Mesendoderm (in vitro differentiated cells): Measurements from ENCODE around the gene TNFRSF9.
"Not testable (repeated sequence)": the region's sequence is repeated elsewhere in the genome, so short reads cannot be mapped to it uniquely, and the experiment has no call there.

Source experiments
- DNase-seq: peaks from one replicate; pipeline ENCODE4 v3.0.0; 2013
- H2AK5ac ChIP-seq: 2 replicates; pipeline ENCODE4 v1.6.1; 2013; ENCODE audit warnings: low read length, inconsistent platforms
- H2BK120ac ChIP-seq: 2 replicates; pipeline ENCODE4 v1.6.1; 2013; ENCODE audit warnings: low read depth, mild to moderate bottlenecking, low read length, moderate library complexity, mixed read lengths
- H2BK15ac ChIP-seq: replicated peaks from 2 replicates; pipeline ENCODE4 v1.6.1; 2013; ENCODE audit warnings: low read depth, mild to moderate bottlenecking, moderate library complexity
- H2BK5ac ChIP-seq: 2 replicates; pipeline ENCODE4 v1.6.1; 2013; ENCODE audit warnings: low read length, inconsistent platforms
- H3K18ac ChIP-seq: 2 replicates; pipeline ENCODE4 v1.6.1; 2013; ENCODE audit warnings: mild to moderate bottlenecking, low read length, mixed read lengths
- H3K23ac ChIP-seq: one replicate; pipeline ENCODE4 v1.6.1; 2013; ENCODE audit warnings: low read length
- H3K27ac ChIP-seq: 2 replicates; pipeline ENCODE4 v1.5.1; 2013; ENCODE audit warnings: low read depth, mild to moderate bottlenecking, inconsistent platforms, low read length, moderate library complexity
- H3K27me3 ChIP-seq: 2 replicates; pipeline ENCODE4 v1.6.1; 2013; ENCODE audit warnings: low read length, control low read depth, mild to moderate bottlenecking, inconsistent platforms; ENCODE audit not compliant: insufficient read depth, poor library complexity
- H3K36me3 ChIP-seq: 2 replicates; pipeline ENCODE4 v1.6.1; 2013; ENCODE audit warnings: low read length, inconsistent platforms; ENCODE audit not compliant: control insufficient read depth, insufficient read depth
- H3K4ac ChIP-seq: one replicate; pipeline ENCODE4 v1.6.1; 2013; ENCODE audit warnings: low read depth, mild to moderate bottlenecking, low read length, moderate library complexity
- H3K4me1 ChIP-seq: 2 replicates; pipeline ENCODE4 v1.6.1; 2013; ENCODE audit warnings: low read depth, low read length, inconsistent platforms; ENCODE audit not compliant: control insufficient read depth
- H3K4me2 ChIP-seq: 2 replicates; pipeline ENCODE4 v1.6.1; 2013; ENCODE audit warnings: low read length
- H3K4me3 ChIP-seq: 2 replicates; pipeline ENCODE4 v1.5.1; 2013; ENCODE audit warnings: mild to moderate bottlenecking, low read length
- H3K56ac ChIP-seq: one replicate; pipeline ENCODE4 v1.6.1; 2013; ENCODE audit warnings: low read length
- H3K79me1 ChIP-seq: 2 replicates; pipeline ENCODE4 v1.6.1; 2013; ENCODE audit warnings: low read length, inconsistent platforms
- H3K79me2 ChIP-seq: 2 replicates; pipeline ENCODE4 v1.6.1; 2013; ENCODE audit warnings: mild to moderate bottlenecking, low read length; ENCODE audit not compliant: control insufficient read depth, insufficient read depth
- H3K9ac ChIP-seq: 2 replicates; pipeline ENCODE4 v1.6.1; 2013; ENCODE audit warnings: low read length, inconsistent platforms
- H4K5ac ChIP-seq: one replicate; pipeline ENCODE4 v1.6.1; 2013; ENCODE audit warnings: low read length
- H4K8ac ChIP-seq: one replicate; pipeline ENCODE4 v1.6.1; 2013; ENCODE audit warnings: low read depth, mild to moderate bottlenecking, control low read depth, low read length, moderate library complexity
- WGBS: extraction: QIAGEN DNeasy Blood & Tissue Kit; methylation state at CpG from one replicate; pipeline ENCODE4 v1.1.7; 2013; ENCODE audit warnings: low lambda C conversion rate, missing lambda C conversion rate; ENCODE audit not compliant: insufficient coverage; ENCODE audit errors: extremely low coverage; 5-methylcytosine and 5-hydroxymethylcytosine counted together

Gene TNFRSF9

GRCh38 chr1:7952791-7953190 lies 12.2 kb upstream of the TNFRSF9 start:
- H3K18ac ChIP-seq, H3K9ac ChIP-seq, H3K4ac ChIP-seq, H3K36me3 ChIP-seq, H3K56ac ChIP-seq, H4K8ac ChIP-seq, H3K79me2 ChIP-seq, H3K27ac ChIP-seq, H2BK120ac ChIP-seq, H3K4me2 ChIP-seq, H2AK5ac ChIP-seq, H3K4me1 ChIP-seq, H2BK5ac ChIP-seq, H2BK15ac ChIP-seq, H3K4me3 ChIP-seq, H3K79me1 ChIP-seq, H3K27me3 ChIP-seq, DNase-seq, H3K23ac ChIP-seq, H4K5ac ChIP-seq: not testable (repeated sequence)
- WGBS, result no CpG with 5 or more reads among the region's 30 CpGs

GRCh38 chr1:7948960-7949359 lies 8.3 kb upstream of the TNFRSF9 start:
- Histone ChIP-seq H3K4me3 (no peak overlapping the region), H3K36me3 (no peaks in the 10 kb centered on the region), H4K5ac (no peak overlapping the region), H3K79me2 (no peaks in the 10 kb centered on the region), H3K4me1 (no peaks in the 10 kb centered on the region), H3K27ac (no peak overlapping the region), H3K18ac (no peak overlapping the region), H3K9ac (no peak overlapping the region), H2BK5ac (no peak overlapping the region), H3K4me2 (no peak overlapping the region), H2AK5ac (no peak overlapping the region), H3K56ac (no peak overlapping the region), H4K8ac (no peak overlapping the region), H2BK15ac (no peak overlapping the region), H3K23ac (no peak overlapping the region), H3K27me3 (no peaks in the 10 kb centered on the region), H3K79me1 (no peaks in the 10 kb centered on the region), H3K4ac (no peak overlapping the region), H2BK120ac (no peak overlapping the region)
- peak; percentile 26 for DNase-seq
- no CpG with 5 or more reads among the region's 5 CpGs for WGBS

- H2BK5ac ChIP-seq, result no peak overlapping the region
- no peak overlapping the region for H3K23ac ChIP-seq
- H4K5ac ChIP-seq, result no peak overlapping the region
- no peak overlapping the region for H2BK120ac ChIP-seq
- H3K36me3 ChIP-seq, result no peaks in the 10 kb centered on the region
- no peaks in the 10 kb centered on the region for H3K4me1 ChIP-seq
- H3K18ac ChIP-seq, result no peak overlapping the region
- no peak overlapping the region for H3K27ac ChIP-seq
- no peak overlapping the region for H3K4me2 ChIP-seq
- H3K79me2 ChIP-seq, result no peaks in the 10 kb centered on the region
- DNase-seq, result no peak
- H3K56ac ChIP-seq, result no peak overlapping the region
- no peak overlapping the region for H3K4ac ChIP-seq
- H3K79me1 ChIP-seq, result no peaks in the 10 kb centered on the region
- peaks cover 3% of the 10 kb centered on the region for H3K27me3 ChIP-seq
- H2BK15ac ChIP-seq, result no peak overlapping the region
- no CpG with 5 or more reads among the region's 2 CpGs for WGBS
- no peak overlapping the region for H2AK5ac ChIP-seq
- H4K8ac ChIP-seq, result no peak overlapping the region
- no peak overlapping the region for H3K9ac ChIP-seq
- no peak overlapping the region for H3K4me3 ChIP-seq
These were observed 2.6 kb upstream of the TNFRSF9 start for GRCh38 chr1:7943251-7943650.

- no CpG with 5 or more reads among the region's 40 CpGs for WGBS
These were observed 1.7 kb upstream of the TNFRSF9 start for GRCh38 chr1:7942214-7942921.

GRCh38 chr1:7941437-7941793 lies 776 bp upstream of the TNFRSF9 start:
- no peak overlapping the region for H3K4me3 ChIP-seq
- H3K4me1 ChIP-seq, result no peaks in the 10 kb centered on the region
- no peak overlapping the region for H3K18ac ChIP-seq
- no peaks in the 10 kb centered on the region for H3K79me2 ChIP-seq
- no peak overlapping the region for H3K9ac ChIP-seq
- no peaks in the 10 kb centered on the region for H3K36me3 ChIP-seq
- DNase-seq, result no peak
- H3K27ac ChIP-seq, result no peak overlapping the region
- no peak overlapping the region for H2BK120ac ChIP-seq
- no peak overlapping the region for H4K5ac ChIP-seq
- no peak overlapping the region for H3K4ac ChIP-seq
- no peak overlapping the region for H4K8ac ChIP-seq
- no peak overlapping the region for H3K4me2 ChIP-seq
- no peak overlapping the region for H2AK5ac ChIP-seq
- H3K79me1 ChIP-seq, result no peaks in the 10 kb centered on the region
- no peak overlapping the region for H2BK5ac ChIP-seq
- H2BK15ac ChIP-seq, result no peak overlapping the region
- no CpG with 5 or more reads among the region's 9 CpGs for WGBS
- no peak overlapping the region for H3K56ac ChIP-seq
- H3K23ac ChIP-seq, result no peak overlapping the region
- H3K27me3 ChIP-seq, result peaks cover 3% of the 10 kb centered on the region

More at GRCh38 chr1:7942214-7942921, 1.7 kb upstream of the TNFRSF9 start:
- Histone ChIP-seq H3K27me3 (peaks cover 3% of the 10 kb centered on the region), H3K4me2 (peak overlapping the region; percentile 18), H4K8ac (no peak overlapping the region), H3K56ac (peak overlapping the region; percentile 79), H3K4me1 (no peaks in the 10 kb centered on the region), H2AK5ac (no peak overlapping the region), H3K79me1 (no peaks in the 10 kb centered on the region), H2BK120ac (no peak overlapping the region), H3K23ac (no peak overlapping the region), H3K36me3 (no peaks in the 10 kb centered on the region), H3K4me3 (no peak overlapping the region), H3K27ac (no peak overlapping the region), H4K5ac (no peak overlapping the region), H3K4ac (no peak overlapping the region), H2BK15ac (no peak overlapping the region), H2BK5ac (no peak overlapping the region), H3K79me2 (no peaks in the 10 kb centered on the region), H3K9ac (no peak overlapping the region), H3K18ac (no peak overlapping the region)
- DNase-seq, result peak; percentile 87

- Histone ChIP-seq H2BK5ac (no peak overlapping the region), H2AK5ac (no peak overlapping the region), H3K56ac (no peak overlapping the region), H3K23ac (no peak overlapping the region), H3K79me2 (no peaks in the 10 kb centered on the region), H3K18ac (no peak overlapping the region), H3K79me1 (no peaks in the 10 kb centered on the region), H4K8ac (no peak overlapping the region), H3K4ac (no peak overlapping the region), H3K27me3 (peaks cover 3% of the 10 kb centered on the region), H2BK15ac (no peak overlapping the region), H2BK120ac (no peak overlapping the region), H3K4me1 (no peaks in the 10 kb centered on the region), H3K27ac (no peak overlapping the region), H3K36me3 (no peaks in the 10 kb centered on the region), H3K4me3 (no peak overlapping the region), H3K9ac (no peak overlapping the region), H3K4me2 (no peak overlapping the region), H4K5ac (no peak overlapping the region)
- no peak for DNase-seq
- no CpG with 5 or more reads among the region's 3 CpGs for WGBS
These were observed 605 bp downstream of the TNFRSF9 start for GRCh38 chr1:7940034-7940433.
